Ovary (tissue), 9 donors: ENCODE data around the gene MRC1. TPM values are rescaled to one million over a fixed set of nuclear protein-coding genes. Genes with fewer than 3 reads are reported as not detected.
A peak's percentile ranks its signal among the peaks of the same experiment; 100 is the strongest.

Experiments used
- DNase-seq, 5 donors: peaks; one replicate each; pipeline ENCODE4 v3.0.0-alpha.2; 2019 to 2020
- H3K27ac ChIP-seq, 2 donors: fragments of 200-600 bp; one replicate each; pipeline versions ENCODE4 v1.5.1 to v1.8.0; 2019 to 2022
- H3K27me3 ChIP-seq: fragments of 200-600 bp; one replicate; pipeline ENCODE4 v1.8.0; 2022
- H3K36me3 ChIP-seq: fragments of 200-600 bp; sonication (generic); one replicate; pipeline ENCODE4 v1.5.1; 2019
- H3K4me1 ChIP-seq: one replicate; pipeline ENCODE4 v1.8.1; 2013; ENCODE audit warnings: mild to moderate bottlenecking, moderate library complexity; ENCODE audit not compliant: insufficient read depth
- H3K4me3 ChIP-seq: fragments of 200-600 bp; sonication (generic); one replicate; pipeline ENCODE4 v1.5.1; 2017
- H3K9me3 ChIP-seq, 2 donors: fragments of 200-600 bp in 1 of 2; sonication (generic) in 1 of 2; one replicate each; pipeline versions ENCODE4 v1.5.1 to v1.8.1; 2013 to 2019; ENCODE audit warnings: mild to moderate bottlenecking in 1 of 2, moderate library complexity in 1 of 2
- EP300 ChIP-seq: sonication (generic); formaldehyde crosslinking; IDR thresholded peaks from one replicate; pipeline ENCODE4 v1.6.1; 2017; ENCODE audit warnings: antibody characterized with exemption
- POLR2A ChIP-seq: fragments of 450-650 bp; IDR thresholded peaks from one replicate; pipeline ENCODE4 v1.6.1; 2017; ENCODE audit warnings: antibody characterized with exemption, mild to moderate bottlenecking, moderate library complexity
- WGBS, 3 donors: extraction: QIAGEN DNeasy Blood & Tissue Kit in 1 of 3; methylation state at CpG; one replicate each; pipeline versions ENCODE4 v1.1.5 to v1.1.7; 2013 to 2017; 5-methylcytosine and 5-hydroxymethylcytosine counted together
- intact Hi-C, 4 donors: fragments of 100-400 bp; cut with DNase I; formaldehyde crosslinking; loops; one replicate each; pipeline versions ENCODE4 v1.11.0 to v1.15.1; 2022 to 2023
- polyA plus RNA-seq, 2 donors: library from polyadenylated mRNA; stranded (reverse); fragments of 200-250 nt in 1 of 2; fragments of 350-450 nt in 1 of 2; fragmentation: Illumina TruSeq in 1 of 2; extraction: RNeasy Lipid Tissue Mini Kit (QIAGEN cat#74804) in 1 of 2; gene quantifications; one replicate each; pipeline ENCODE4 v1.2.3, GENCODE V29; 2013 to 2014
- total RNA-seq, 7 donors: library from RNA; depleted of rRNA in 2 of 7; stranded (reverse); fragments of >200 nt in 2 of 7; fragmentation: NEBNext Ultra II Directional in 3 of 7; extraction: Animal tissue kit (Norgen Biotek cat#: 25700) in 3 of 7; gene quantifications; one replicate each; pipeline versions ENCODE4 v1.1.0 to v1.2.4, GENCODE V29; 2016 to 2023
- TF ChIP-seq, protein P1 (sequence below), 3 donors: fragments of 450-650 bp in 2 of 3; fragments of 200-600 bp in 1 of 3; IDR thresholded peaks; one replicate each; pipeline versions ENCODE4 v1.5.1 to v1.8.0; 2016 to 2022; ENCODE audit warnings: antibody characterized with exemption in 3 of 3, mild to moderate bottlenecking in 1 of 3
- donor health status: DM: no; HTN: no; CAD: no; lungs with moderate emphysema.
- donor health status: DM: no; HTN: no; CAD: no.
- donor health status: Bipolar disorder and iron deficiency.
- donor health status: DM: yes; HTN: yes; CAD: no.
- donor health status: DM: no; HTN: no; CAD: no.
- donor health status: DM: yes; HTN: yes; CAD: no.

MRC1 gene
- total and polyA plus RNA-seq, 9 donors = 6.6 to 39.9 (median 13.3) TPM

- intact Hi-C loops = no loop called here
- H3K36me3 ChIP-seq = no peaks in the 10 kb centered on the region
- DNase-seq = no peak
- no peaks in the 10 kb centered on the region for H3K4me1 ChIP-seq
- no peak overlapping the region for H3K27ac ChIP-seq
- no peaks in the 10 kb centered on the region for H3K27me3 ChIP-seq
- H3K9me3 ChIP-seq = no peaks in the 10 kb centered on the region
- WGBS, 3 donors = 68 to 77% (median 74%) methylated on average over 3 of the region's 3 CpGs
- TF ChIP-seq EP300 (no peak), POLR2A (no peak)
- TF ChIP-seq, protein P1, sequence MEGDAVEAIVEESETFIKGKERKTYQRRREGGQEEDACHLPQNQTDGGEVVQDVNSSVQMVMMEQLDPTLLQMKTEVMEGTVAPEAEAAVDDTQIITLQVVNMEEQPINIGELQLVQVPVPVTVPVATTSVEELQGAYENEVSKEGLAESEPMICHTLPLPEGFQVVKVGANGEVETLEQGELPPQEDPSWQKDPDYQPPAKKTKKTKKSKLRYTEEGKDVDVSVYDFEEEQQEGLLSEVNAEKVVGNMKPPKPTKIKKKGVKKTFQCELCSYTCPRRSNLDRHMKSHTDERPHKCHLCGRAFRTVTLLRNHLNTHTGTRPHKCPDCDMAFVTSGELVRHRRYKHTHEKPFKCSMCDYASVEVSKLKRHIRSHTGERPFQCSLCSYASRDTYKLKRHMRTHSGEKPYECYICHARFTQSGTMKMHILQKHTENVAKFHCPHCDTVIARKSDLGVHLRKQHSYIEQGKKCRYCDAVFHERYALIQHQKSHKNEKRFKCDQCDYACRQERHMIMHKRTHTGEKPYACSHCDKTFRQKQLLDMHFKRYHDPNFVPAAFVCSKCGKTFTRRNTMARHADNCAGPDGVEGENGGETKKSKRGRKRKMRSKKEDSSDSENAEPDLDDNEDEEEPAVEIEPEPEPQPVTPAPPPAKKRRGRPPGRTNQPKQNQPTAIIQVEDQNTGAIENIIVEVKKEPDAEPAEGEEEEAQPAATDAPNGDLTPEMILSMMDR (IDR thresholded peaks at IDR 0.05) = no peak
- no peak overlapping the region for H3K4me3 ChIP-seq
Measured at GRCh38 chr10:17805330-17805729, 3.8 kb upstream of the MRC1 start.

GRCh38 chr10:17805921-17806577 is 3.1 kb upstream of the MRC1 start:
- no peak overlapping the region for H3K4me3 ChIP-seq
- no peaks in the 10 kb centered on the region for H3K36me3 ChIP-seq
- 80 to 83% (median 81%) methylated on average over 7 of the region's 7 CpGs for WGBS, 3 donors
- H3K9me3 ChIP-seq = no peaks in the 10 kb centered on the region
- no peak overlapping the region for H3K27ac ChIP-seq
- no peaks in the 10 kb centered on the region for H3K4me1 ChIP-seq
- no peaks in the 10 kb centered on the region for H3K27me3 ChIP-seq
- intact Hi-C loops = no loop called here
- TF ChIP-seq, protein P1 (IDR thresholded peaks at IDR 0.05) = no peak
- TF ChIP-seq EP300 (no peak), POLR2A (no peak)
- no peak for DNase-seq

GRCh38 chr10:17811146-17811865 is 2.2 kb downstream of the MRC1 start:
- TF ChIP-seq POLR2A = no peak
- TF ChIP-seq EP300 = no peak
- TF ChIP-seq, protein P1 (IDR thresholded peaks at IDR 0.05) = no peak
- H3K4me3 ChIP-seq = no peak overlapping the region
- WGBS, 3 donors = 55 to 72% (median 55%) methylated on average over 4 of the region's 4 CpGs
- no peaks in the 10 kb centered on the region for H3K4me1 ChIP-seq
- H3K9me3 ChIP-seq = no peaks in the 10 kb centered on the region
- H3K36me3 ChIP-seq = no peaks in the 10 kb centered on the region
- peak in 1 of 5 donors; percentile 28 for DNase-seq
- H3K27me3 ChIP-seq = no peaks in the 10 kb centered on the region
- intact Hi-C loops = no loop called here
- H3K27ac ChIP-seq = no peak overlapping the region

DNA sequence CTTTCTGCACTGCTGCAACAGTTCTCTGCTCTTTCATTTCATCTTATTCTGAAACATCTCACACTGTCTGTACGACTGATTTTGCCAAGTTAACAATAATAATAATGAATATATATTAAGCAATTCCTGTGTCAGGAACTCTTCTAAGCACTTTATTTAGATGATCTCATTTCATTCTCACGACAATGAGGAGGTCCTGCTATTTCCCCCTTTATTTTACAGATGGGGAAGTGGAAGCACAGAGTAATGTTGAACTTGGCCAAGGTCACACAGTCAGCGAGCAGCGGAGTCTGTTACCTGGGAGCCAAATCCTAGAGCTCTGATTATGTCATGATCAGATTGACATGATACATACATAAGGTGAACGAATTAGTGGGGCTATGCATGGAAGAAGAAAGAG is 5.8 kb downstream of the MRC1 start:
- Histone ChIP-seq H3K27ac (no peak overlapping the region), H3K36me3 (no peaks in the 10 kb centered on the region), H3K4me3 (no peak overlapping the region), H3K4me1 (no peaks in the 10 kb centered on the region), H3K9me3 (no peaks in the 10 kb centered on the region), H3K27me3 (no peaks in the 10 kb centered on the region)
- WGBS, 3 donors = 36 to 52% (median 44%) methylated on average over 5 of the region's 5 CpGs
- TF ChIP-seq POLR2A = no peak
- intact Hi-C loops = no loop called here
- DNase-seq = no peak

DNA sequence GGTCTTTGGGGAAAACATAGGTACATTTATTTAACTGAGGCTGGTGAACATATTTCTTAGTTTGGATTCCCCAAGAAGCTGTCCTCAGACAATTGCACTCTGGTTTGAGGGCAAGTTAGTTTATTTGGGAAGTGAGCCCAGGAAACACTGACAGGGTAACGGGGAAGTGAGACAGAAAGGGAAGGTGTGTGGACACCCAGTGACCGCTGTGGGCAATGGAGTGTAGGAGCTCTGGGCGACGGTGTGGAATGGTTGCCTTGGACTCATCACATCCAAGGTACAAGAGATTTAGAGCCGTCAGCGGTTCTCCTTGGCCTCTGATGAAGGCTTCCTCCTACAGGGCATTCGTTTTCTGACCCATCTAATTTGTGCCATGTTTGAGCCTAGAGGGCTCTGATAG is 7.1 kb downstream of the MRC1 start:
- H3K4me3 ChIP-seq = no peak overlapping the region
- H3K27ac ChIP-seq = no peak overlapping the region
- no peaks in the 10 kb centered on the region for H3K4me1 ChIP-seq
- no peaks in the 10 kb centered on the region for H3K9me3 ChIP-seq
- H3K27me3 ChIP-seq = no peaks in the 10 kb centered on the region
- WGBS, 3 donors = 87 to 89% (median 87%) methylated on average over 7 of the region's 7 CpGs
- intact Hi-C loops = no loop called here
- TF ChIP-seq, protein P1 (IDR thresholded peaks at IDR 0.05) = no peak
- TF ChIP-seq POLR2A (no peak), EP300 (no peak)
- no peak for DNase-seq
- no peaks in the 10 kb centered on the region for H3K36me3 ChIP-seq
